H9 (cell line): ENCODE measurements around the gene FRMD4B. TPM values are rescaled to one million over a fixed set of nuclear protein-coding genes. Genes with fewer than 3 reads are reported as not detected.

Source experiments
- DNase-seq: peaks from one replicate; pipeline ENCODE4 v3.0.0-alpha.2; 2017
- H2AFZ ChIP-seq: one replicate; pipeline ENCODE4 v1.6.1; 2013; ENCODE audit warnings: mild to moderate bottlenecking, low read length, control low read depth, moderate library complexity
- H2AK5ac ChIP-seq: 2 replicates; pipeline ENCODE4 v1.6.1; 2013; ENCODE audit warnings: low read length, control low read depth, mixed read lengths; ENCODE audit not compliant: insufficient read length
- H2BK120ac ChIP-seq: one replicate; pipeline ENCODE4 v1.6.1; 2013; ENCODE audit warnings: low read depth, mild to moderate bottlenecking, low read length, control low read depth, inconsistent platforms; ENCODE audit not compliant: poor library complexity, severe bottlenecking
- H2BK12ac ChIP-seq: 2 replicates; pipeline ENCODE4 v1.6.1; 2013; ENCODE audit warnings: low read length, control low read depth, mixed read lengths, low read depth; ENCODE audit not compliant: insufficient read length
- H2BK15ac ChIP-seq: 2 replicates; pipeline ENCODE4 v1.6.1; 2013; ENCODE audit warnings: low read depth, low read length, control low read depth
- H2BK20ac ChIP-seq: one replicate; pipeline ENCODE4 v1.6.1; 2013; ENCODE audit warnings: low read depth, mild to moderate bottlenecking, low read length, control low read depth, inconsistent platforms; ENCODE audit not compliant: poor library complexity, severe bottlenecking
- H2BK5ac ChIP-seq: 2 replicates; pipeline ENCODE4 v1.6.1; 2013; ENCODE audit warnings: low read length, control low read depth, mixed read lengths; ENCODE audit not compliant: insufficient read length
- H3K14ac ChIP-seq: 2 replicates; pipeline ENCODE4 v1.6.1; 2013; ENCODE audit warnings: low read length, control low read depth; ENCODE audit not compliant: insufficient read depth
- H3K18ac ChIP-seq: 2 replicates; pipeline ENCODE4 v1.6.1; 2013; ENCODE audit warnings: low read depth, mild to moderate bottlenecking, mixed read lengths, low read length, control low read depth; ENCODE audit not compliant: insufficient read length
- H3K23ac ChIP-seq: 2 replicates; pipeline ENCODE4 v1.6.1; 2013; ENCODE audit warnings: low read length, control low read depth, mixed read lengths, low read depth; ENCODE audit not compliant: insufficient read length
- H3K23me2 ChIP-seq: 2 replicates; pipeline ENCODE4 v1.6.1; 2013; ENCODE audit warnings: low read depth, mild to moderate bottlenecking, mixed read lengths, low read length, control low read depth; ENCODE audit not compliant: insufficient read length, poor library complexity, severe bottlenecking
- H3K27ac ChIP-seq: 2 replicates; pipeline ENCODE4 v1.5.1; 2013; ENCODE audit warnings: low read length, control low read depth, mixed read lengths, low read depth; ENCODE audit not compliant: insufficient read length
- H3K27me3 ChIP-seq: 2 replicates; pipeline ENCODE4 v1.6.1; 2013; ENCODE audit warnings: low read length, control low read depth, inconsistent platforms; ENCODE audit not compliant: insufficient read depth
- H3K4ac ChIP-seq: 2 replicates; pipeline ENCODE4 v1.6.1; 2013; ENCODE audit warnings: low read depth, mild to moderate bottlenecking, control low read depth, inconsistent platforms, low read length, moderate library complexity
- H3K4me1 ChIP-seq: 2 replicates; pipeline ENCODE4 v1.6.1; 2013; ENCODE audit warnings: low read length, control low read depth, inconsistent platforms; ENCODE audit not compliant: insufficient read depth
- H3K4me2 ChIP-seq: 2 replicates; pipeline ENCODE4 v1.6.1; 2013; ENCODE audit warnings: low read length, control low read depth, mixed read lengths; ENCODE audit not compliant: insufficient read length, insufficient read depth
- H3K56ac ChIP-seq: 2 replicates; pipeline ENCODE4 v1.6.1; 2013; ENCODE audit warnings: low read depth, mild to moderate bottlenecking, mixed read lengths, low read length, control low read depth; ENCODE audit not compliant: insufficient read length
- H3K79me1 ChIP-seq: 2 replicates; pipeline ENCODE4 v1.6.1; 2013; ENCODE audit warnings: low read depth, mild to moderate bottlenecking, moderate library complexity, low read length, control low read depth, inconsistent platforms; ENCODE audit not compliant: insufficient read depth, poor library complexity, severe bottlenecking
- H3K79me2 ChIP-seq: 2 replicates; pipeline ENCODE4 v1.6.1; 2013; ENCODE audit warnings: low read length, control low read depth, inconsistent platforms; ENCODE audit not compliant: insufficient read depth
- H3K9ac ChIP-seq: 2 replicates; pipeline ENCODE4 v1.6.1; 2013; ENCODE audit warnings: low read length, control low read depth, mixed read lengths; ENCODE audit not compliant: insufficient read length; ENCODE audit errors: extremely low read depth
- H3K9me3 ChIP-seq: one replicate; pipeline ENCODE4 v1.6.1; 2013; ENCODE audit warnings: low read depth, low read length, inconsistent platforms; ENCODE audit not compliant: control insufficient read depth
- H3T11ph ChIP-seq: one replicate; pipeline ENCODE4 v1.6.1; 2013; ENCODE audit warnings: mild to moderate bottlenecking, low read length, control low read depth, inconsistent platforms
- H4K20me1 ChIP-seq: one replicate; pipeline ENCODE4 v1.6.1; 2013; ENCODE audit not compliant: control insufficient read depth, insufficient read length, insufficient read depth
- H4K5ac ChIP-seq: 2 replicates; pipeline ENCODE4 v1.6.1; 2013; ENCODE audit warnings: low read depth, mild to moderate bottlenecking, mixed read lengths, low read length, control low read depth; ENCODE audit not compliant: insufficient read length
- H4K8ac ChIP-seq: replicated peaks from 2 replicates; pipeline ENCODE4 v1.6.1; 2013; ENCODE audit warnings: low read length, control low read depth, mixed read lengths, low read depth; ENCODE audit not compliant: insufficient read length
- H4K91ac ChIP-seq: 2 replicates; pipeline ENCODE4 v1.6.1; 2013; ENCODE audit warnings: low read depth, mild to moderate bottlenecking, moderate library complexity, mixed read lengths, low read length, control low read depth; ENCODE audit not compliant: insufficient read length
- H3K27ac Mint-ChIP-seq, 3 experiments: 2 replicates in 2 of 3; 3 replicates in 1 of 3; pipeline ENCODE4 v1.8.0; 2020 to 2021; ENCODE audit warnings: mixed read lengths in 3 of 3, mild to moderate bottlenecking in 1 of 3, moderate library complexity in 1 of 3
- H3K27me3 Mint-ChIP-seq: 2 replicates; pipeline ENCODE4 v1.8.0; 2021; ENCODE audit warnings: low read depth, mild to moderate bottlenecking, moderate library complexity, mixed read lengths
- H3K36me3 Mint-ChIP-seq, 3 experiments: 2 replicates in 2 of 3; 3 replicates in 1 of 3; pipeline ENCODE4 v1.8.0; 2020 to 2021; ENCODE audit warnings: low read depth in 3 of 3, mixed read lengths in 3 of 3; ENCODE audit not compliant: insufficient read depth in 1 of 3
- H3K4me1 Mint-ChIP-seq, 2 experiments: 2 replicates each; pipeline ENCODE4 v1.8.0; 2020; ENCODE audit warnings: mixed read lengths in 2 of 2
- H3K4me3 Mint-ChIP-seq, 2 experiments: 2 replicates in 1 of 2; 3 replicates in 1 of 2; pipeline ENCODE4 v1.8.0; 2020 to 2021; ENCODE audit warnings: mild to moderate bottlenecking in 2 of 2, mixed read lengths in 2 of 2, moderate library complexity in 1 of 2
- H3K9me3 Mint-ChIP-seq, 2 experiments: 2 replicates in 1 of 2; 3 replicates in 1 of 2; pipeline ENCODE4 v1.8.0; 2020; ENCODE audit warnings: mild to moderate bottlenecking in 2 of 2, mixed read lengths in 2 of 2, moderate library complexity in 1 of 2
- WGBS: extraction: QIAGEN DNeasy Blood & Tissue Kit; methylation state at CpG from one replicate; pipeline ENCODE4 v1.1.7; 2013; ENCODE audit warnings: missing lambda C conversion rate, low lambda C conversion rate, mixed read lengths; ENCODE audit not compliant: insufficient read length; ENCODE audit errors: extremely low coverage; 5-methylcytosine and 5-hydroxymethylcytosine counted together
- total RNA-seq: library from RNA; stranded (reverse); gene quantifications from 2 replicates; pipeline ENCODE4 v1.2.1, GENCODE V29; 2021
- TF ChIP-seq, protein P1 (sequence below): fragments of 200-600 bp; sonication (generic); conservative IDR thresholded peaks from 3 replicates; pipeline ENCODE4 v1.8.0; 2021; ENCODE audit warnings: antibody characterized with exemption, mild to moderate bottlenecking

FRMD4B gene
- total RNA-seq, 1 experiment from 2014 or later = 3.4 TPM

DNA sequence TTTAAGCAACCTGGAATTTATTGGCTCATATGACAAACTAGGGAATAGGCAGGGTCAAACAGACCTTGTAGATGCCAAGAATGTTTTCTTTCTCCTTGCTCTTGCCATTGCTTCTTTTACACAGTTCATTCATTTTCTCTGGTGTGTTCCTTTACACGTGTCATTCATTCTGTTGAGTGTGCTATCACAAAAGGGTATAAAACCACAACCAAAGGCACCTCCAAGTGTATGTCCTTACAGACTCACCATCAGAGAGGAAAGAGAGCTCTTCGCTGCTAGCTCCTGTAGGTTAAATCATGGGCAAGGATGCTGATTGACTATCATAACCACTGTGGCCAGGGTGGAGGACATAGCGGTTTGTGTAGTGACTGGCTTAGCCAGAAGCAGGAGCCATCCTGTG is 19.2 kb upstream of the FRMD4B start:
- no peak for DNase-seq
- TF ChIP-seq, protein P1, sequence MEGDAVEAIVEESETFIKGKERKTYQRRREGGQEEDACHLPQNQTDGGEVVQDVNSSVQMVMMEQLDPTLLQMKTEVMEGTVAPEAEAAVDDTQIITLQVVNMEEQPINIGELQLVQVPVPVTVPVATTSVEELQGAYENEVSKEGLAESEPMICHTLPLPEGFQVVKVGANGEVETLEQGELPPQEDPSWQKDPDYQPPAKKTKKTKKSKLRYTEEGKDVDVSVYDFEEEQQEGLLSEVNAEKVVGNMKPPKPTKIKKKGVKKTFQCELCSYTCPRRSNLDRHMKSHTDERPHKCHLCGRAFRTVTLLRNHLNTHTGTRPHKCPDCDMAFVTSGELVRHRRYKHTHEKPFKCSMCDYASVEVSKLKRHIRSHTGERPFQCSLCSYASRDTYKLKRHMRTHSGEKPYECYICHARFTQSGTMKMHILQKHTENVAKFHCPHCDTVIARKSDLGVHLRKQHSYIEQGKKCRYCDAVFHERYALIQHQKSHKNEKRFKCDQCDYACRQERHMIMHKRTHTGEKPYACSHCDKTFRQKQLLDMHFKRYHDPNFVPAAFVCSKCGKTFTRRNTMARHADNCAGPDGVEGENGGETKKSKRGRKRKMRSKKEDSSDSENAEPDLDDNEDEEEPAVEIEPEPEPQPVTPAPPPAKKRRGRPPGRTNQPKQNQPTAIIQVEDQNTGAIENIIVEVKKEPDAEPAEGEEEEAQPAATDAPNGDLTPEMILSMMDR = no peak
- no peak overlapping the region for H2AK5ac ChIP-seq
- no peak overlapping the region for H4K8ac ChIP-seq
- H4K91ac ChIP-seq = no peak overlapping the region
- H2BK20ac ChIP-seq = no peak overlapping the region
- peaks cover 5% of the 10 kb centered on the region; the same call in 1 of the 2 replicates for H3K4me1 ChIP-seq
- no peaks in the 10 kb centered on the region for H3K79me1 ChIP-seq
- no peak overlapping the region for H3K23ac ChIP-seq
- H3K9me3 Mint-ChIP-seq = peaks cover 0 to 8% of the 10 kb centered on the region in 2 experiments; a peak in 1 of 5 replicates
- H3K27ac ChIP-seq = no peak overlapping the region
- no peaks in the 10 kb centered on the region for H3K79me2 ChIP-seq
- no CpG with 5 or more reads among the region's 3 CpGs for WGBS
- H3K36me3 Mint-ChIP-seq = peaks cover 0 to 2% (median 0%) of the 10 kb centered on the region in 3 experiments; a peak in 1 of 7 replicates
- no peaks in the 10 kb centered on the region for H3K27me3 Mint-ChIP-seq
- H3K23me2 ChIP-seq = no peaks in the 10 kb centered on the region
- no peak overlapping the region for H3K4me3 Mint-ChIP-seq
- no peak overlapping the region for H4K5ac ChIP-seq
- no peak overlapping the region for H2BK12ac ChIP-seq
- no peak overlapping the region for H3T11ph ChIP-seq
- no peak overlapping the region for H3K4me2 ChIP-seq
- no peaks in the 10 kb centered on the region for H3K27me3 ChIP-seq
- no peak overlapping the region for H3K18ac ChIP-seq
- H4K20me1 ChIP-seq = no peaks in the 10 kb centered on the region
- H2BK120ac ChIP-seq = no peak overlapping the region
- H2BK5ac ChIP-seq = no peak overlapping the region
- H3K56ac ChIP-seq = no peak overlapping the region
- peaks cover 14 to 22% of the 10 kb centered on the region in 2 experiments for H3K4me1 Mint-ChIP-seq
- no peak overlapping the region for H3K14ac ChIP-seq
- H2BK15ac ChIP-seq = no peak overlapping the region
- no peak overlapping the region for H3K9ac ChIP-seq
- H3K27ac Mint-ChIP-seq = no peak overlapping the region
- H2AFZ ChIP-seq = no peak overlapping the region
- no peaks in the 10 kb centered on the region for H3K9me3 ChIP-seq
- H3K4ac ChIP-seq = no peak overlapping the region
